ENCODE data around the gene NUDT16L1.

GRCh38 chr16:4728676-4729075 is 35.3 kb downstream of the NUDT16L1 start:
- TF ChIP-seq SIN3A (IDR thresholded peaks at IDR 0.05; ENCODE audit: borderline replicate concordance, low read depth, low read length) (no peak), POLR2AphosphoS5 (IDR thresholded peaks at IDR 0.05; ENCODE audit: low read depth, low read length) (no peak), MXI1 (IDR thresholded peaks at IDR 0.05; ENCODE audit: low read depth, low read length) (no peak), EP300 (IDR thresholded peaks at IDR 0.05; ENCODE audit: borderline replicate concordance in 1 of 2, low read depth in 1 of 2, low read length in 1 of 2) (no peak)
